ENCODE data around the gene PDE1C. TPM values are rescaled to one million over a fixed set of nuclear protein-coding genes. Genes with fewer than 3 reads are reported as not detected.
A peak's percentile ranks its signal among the peaks of the same experiment; 100 is the strongest.

Gene PDE1C
- total RNA-seq, 2 experiments from 2014 or later = not detected

DNA sequence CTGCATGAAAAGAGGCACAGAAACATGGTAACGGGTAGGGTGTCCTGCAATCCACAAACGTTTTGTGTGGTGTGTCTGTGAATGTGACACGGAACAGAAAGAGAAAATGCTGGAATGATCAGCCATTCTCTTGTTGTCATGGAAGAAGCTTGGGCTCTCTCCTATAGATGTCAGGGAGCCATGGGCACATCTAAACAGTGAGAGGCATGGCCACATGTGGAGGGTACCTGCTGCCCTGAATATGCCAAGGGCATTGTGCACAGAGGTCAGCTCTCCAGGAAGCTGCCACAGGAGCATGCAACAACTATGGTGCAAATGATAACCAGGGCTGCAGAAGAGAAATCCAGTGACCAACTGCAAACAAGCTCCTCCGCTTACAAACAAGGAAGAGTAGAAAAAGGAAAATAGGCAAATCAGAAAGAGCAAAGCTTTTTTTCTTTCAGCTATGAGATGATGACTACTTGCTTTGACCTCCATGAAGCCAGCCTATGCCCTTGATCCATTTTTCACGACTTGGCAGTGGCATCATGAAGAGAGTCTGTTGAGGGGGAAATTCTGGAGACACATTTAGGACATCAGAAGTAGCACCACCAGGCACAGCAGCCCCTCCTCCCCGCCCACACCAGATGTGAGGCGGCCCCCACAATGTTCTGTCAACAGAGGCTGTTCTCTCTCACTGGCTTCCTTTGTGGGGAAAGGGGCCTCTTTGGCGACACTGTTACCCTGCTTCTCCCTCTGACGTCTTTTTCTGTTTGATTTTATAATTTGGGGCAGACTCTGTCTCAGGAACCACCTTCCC is 4.8 kb upstream of the PDE1C start:
- Mint-ChIP-seq H3K36me3 (ENCODE audit: low read depth) (no peaks in the 10 kb centered on the region), H3K27me3 (peaks cover 10% of the 10 kb centered on the region), H3K9me3 (ENCODE audit: low read depth) (no peaks in the 10 kb centered on the region), H3K4me3 (no peak overlapping the region), H3K27ac (no peak overlapping the region), H3K4me1 (no peaks in the 10 kb centered on the region)
- POLR2A ChIA-PET = no interaction called here
- intact Hi-C loops (cut with DNase I, micrococcal nuclease) = no loop called here
- ATAC-seq = no peak
- no peak for DNase-seq
- CTCF ChIA-PET = no interaction called here

DNA sequence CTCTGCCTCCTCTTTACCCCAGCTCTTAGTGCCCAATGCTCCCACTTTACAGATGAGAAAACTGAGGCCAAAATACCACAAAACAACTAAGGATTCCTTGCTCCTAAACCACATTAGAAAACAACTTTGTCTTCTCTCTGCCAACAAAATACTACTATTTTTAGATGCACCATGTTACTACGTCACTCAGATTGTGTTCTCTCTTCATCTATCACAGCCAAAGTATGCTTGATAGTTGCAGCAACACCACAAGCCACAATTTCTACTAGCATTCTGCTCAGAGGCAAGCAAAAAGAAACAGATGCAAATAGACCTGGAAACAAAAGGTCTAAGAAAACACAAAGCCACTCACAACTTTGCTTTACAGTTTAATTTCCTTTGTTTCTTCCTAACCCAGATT is 3.3 kb upstream of the PDE1C start:
- H3K27me3 Mint-ChIP-seq = peaks cover 18% of the 10 kb centered on the region

DNA sequence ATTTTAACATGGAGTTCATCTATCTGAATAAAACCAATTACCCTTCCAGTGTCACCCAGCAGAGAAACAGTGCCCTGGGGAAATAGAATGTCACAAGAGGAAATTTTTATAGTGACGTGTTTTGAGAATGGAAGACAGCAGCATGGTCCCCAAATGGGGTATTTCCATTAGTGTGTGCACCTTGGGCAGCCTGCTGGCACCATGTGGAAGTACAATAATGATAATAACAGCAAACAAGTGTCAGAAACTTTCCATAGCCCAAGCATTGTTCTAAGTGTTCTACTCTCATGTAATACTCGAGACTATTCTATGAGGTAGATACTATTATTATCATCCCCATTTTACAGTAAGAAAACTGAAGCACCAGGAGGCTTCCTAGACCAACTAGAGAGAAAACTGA is 2.2 kb upstream of the PDE1C start:
- no peaks in the 10 kb centered on the region for H3K36me3 Mint-ChIP-seq (ENCODE audit: low read depth)
- H3K4me3 Mint-ChIP-seq = no peak overlapping the region
- no peaks in the 10 kb centered on the region for H3K9me3 Mint-ChIP-seq (ENCODE audit: low read depth)
- CTCF ChIA-PET = no interaction called here
- intact Hi-C loops (cut with DNase I, micrococcal nuclease) = no loop called here
- no peak overlapping the region for H3K27ac Mint-ChIP-seq
- POLR2A ChIA-PET = no interaction called here
- H3K4me1 Mint-ChIP-seq = no peaks in the 10 kb centered on the region
- peaks cover 19% of the 10 kb centered on the region for H3K27me3 Mint-ChIP-seq
- ATAC-seq (no peak), DNase-seq (no peak)

More for the DNA sequence above, 3.3 kb upstream of the PDE1C start:
- Mint-ChIP-seq H3K36me3 (ENCODE audit: low read depth) (no peaks in the 10 kb centered on the region), H3K4me3 (no peak overlapping the region), H3K4me1 (no peaks in the 10 kb centered on the region), H3K9me3 (ENCODE audit: low read depth) (no peaks in the 10 kb centered on the region), H3K27ac (no peak overlapping the region)
- ChIA-PET CTCF (no interaction called here), POLR2A (no interaction called here)
- intact Hi-C loops (cut with DNase I, micrococcal nuclease) = no loop called here
- ATAC-seq (no peak), DNase-seq (no peak)

DNA sequence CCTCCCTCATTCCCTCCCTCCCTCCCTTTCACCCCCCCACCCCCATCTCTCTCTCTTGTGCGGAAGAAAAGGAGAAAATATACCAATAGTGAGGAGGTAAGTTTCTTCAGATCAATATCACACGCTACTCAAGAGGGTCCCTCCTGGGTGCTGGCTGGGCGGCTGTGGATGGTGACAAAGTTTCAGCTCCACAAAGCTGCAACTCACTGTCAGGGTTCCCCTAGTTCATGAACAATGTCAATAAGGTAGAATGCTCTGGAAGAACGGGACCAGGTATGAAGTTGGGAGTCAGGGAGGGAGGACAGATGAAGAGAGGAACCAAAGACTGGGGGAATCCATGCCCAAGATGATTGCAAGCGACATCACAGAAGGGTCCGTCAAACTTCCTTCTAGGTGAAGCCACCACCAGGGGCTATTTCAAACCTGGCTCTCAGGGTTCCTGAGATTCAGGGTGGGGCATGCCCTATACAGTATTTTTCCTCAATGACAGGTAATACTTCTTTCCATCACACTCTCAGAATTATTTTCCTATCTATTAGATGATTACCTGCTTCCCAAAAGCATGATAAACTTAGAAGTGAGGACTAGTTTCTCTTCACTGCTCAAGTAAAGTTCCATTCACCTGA is 1.4 kb upstream of the PDE1C start:
- intact Hi-C loops (cut with DNase I, micrococcal nuclease) = no loop called here
- ATAC-seq (no peak), DNase-seq (no peak)
- ChIA-PET CTCF (interaction anchor here (0.6 to 0.7 kb wide), 2 partner anchors 26 to 323 kb away, joined by 3 to 4 read pairs; no protein-coding TSS in a partner anchor), POLR2A (no interaction called here)
- Mint-ChIP-seq H3K4me1 (no peaks in the 10 kb centered on the region), H3K4me3 (no peak overlapping the region), H3K36me3 (ENCODE audit: low read depth) (no peaks in the 10 kb centered on the region), H3K27me3 (peaks cover 19% of the 10 kb centered on the region), H3K27ac (no peak overlapping the region), H3K9me3 (ENCODE audit: low read depth) (no peaks in the 10 kb centered on the region)

DNA sequence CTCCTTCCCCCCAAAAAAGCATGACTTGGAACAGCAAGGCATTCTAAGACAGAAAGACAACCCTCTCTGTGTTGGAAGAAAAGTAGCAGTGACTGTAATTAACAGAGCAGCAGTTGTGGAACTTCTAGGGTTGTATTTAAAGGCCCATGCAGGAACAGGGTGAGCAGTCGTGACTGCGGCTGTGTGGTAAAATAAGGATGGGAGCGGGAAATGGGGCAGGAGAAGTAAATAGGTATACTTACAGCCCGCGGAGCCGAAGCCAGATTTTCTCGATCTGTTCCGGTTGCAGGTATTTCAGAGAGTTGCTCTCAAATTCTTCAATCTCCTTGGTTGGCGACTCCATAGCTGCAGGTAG is 179 bp downstream of the PDE1C start:
- H3K4me1 Mint-ChIP-seq = no peaks in the 10 kb centered on the region
- no peak for DNase-seq
- H3K27me3 Mint-ChIP-seq = peaks cover 19% of the 10 kb centered on the region
- H3K4me3 Mint-ChIP-seq = no peak overlapping the region
- POLR2A ChIA-PET = no interaction called here
- H3K9me3 Mint-ChIP-seq (ENCODE audit: low read depth) = no peaks in the 10 kb centered on the region
- no peak overlapping the region for H3K27ac Mint-ChIP-seq
- ATAC-seq = no peak
- H3K36me3 Mint-ChIP-seq (ENCODE audit: low read depth) = no peaks in the 10 kb centered on the region
- intact Hi-C loops (cut with DNase I, micrococcal nuclease) = no loop called here
- CTCF ChIA-PET = no interaction called here

DNA sequence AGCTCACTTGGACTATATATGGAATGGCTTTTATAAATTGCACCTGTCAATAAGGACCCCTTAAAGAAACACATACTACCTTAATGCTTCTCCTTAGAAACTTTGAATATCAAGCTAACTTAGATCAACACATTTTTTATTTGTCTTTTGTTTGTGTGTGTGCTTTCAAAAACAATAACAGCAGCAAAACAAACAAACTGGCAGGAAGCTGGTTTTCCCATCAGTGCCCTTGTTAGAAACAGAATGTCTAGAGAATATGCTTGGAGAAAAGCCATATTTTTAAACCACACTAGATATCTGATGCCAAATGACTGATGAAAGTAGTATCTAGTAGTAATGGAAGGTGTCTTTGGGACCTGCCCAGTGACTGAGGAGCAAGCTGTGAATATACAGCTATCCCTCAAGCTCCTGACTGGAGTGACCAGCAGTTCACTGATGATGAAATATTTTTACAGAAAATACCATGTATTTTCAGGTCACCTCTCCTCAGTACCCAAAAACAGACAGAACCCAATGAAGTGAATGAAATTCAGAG is 1.0 kb downstream of the PDE1C start:
- H3K27ac Mint-ChIP-seq = no peak overlapping the region
- intact Hi-C loops (cut with DNase I, micrococcal nuclease) = no loop called here
- no peaks in the 10 kb centered on the region for H3K4me1 Mint-ChIP-seq
- CTCF ChIA-PET = interaction anchor here (0.5 to 0.6 kb wide), 2 partner anchors 84 to 1582 kb away, joined by 3 read pairs; no protein-coding TSS in a partner anchor
- ATAC-seq (no peak), DNase-seq (no peak)
- H3K36me3 Mint-ChIP-seq (ENCODE audit: low read depth) = no peaks in the 10 kb centered on the region
- no peaks in the 10 kb centered on the region for H3K9me3 Mint-ChIP-seq (ENCODE audit: low read depth)
- peaks cover 19% of the 10 kb centered on the region for H3K27me3 Mint-ChIP-seq
- H3K4me3 Mint-ChIP-seq = no peak overlapping the region
- POLR2A ChIA-PET = no interaction called here

DNA sequence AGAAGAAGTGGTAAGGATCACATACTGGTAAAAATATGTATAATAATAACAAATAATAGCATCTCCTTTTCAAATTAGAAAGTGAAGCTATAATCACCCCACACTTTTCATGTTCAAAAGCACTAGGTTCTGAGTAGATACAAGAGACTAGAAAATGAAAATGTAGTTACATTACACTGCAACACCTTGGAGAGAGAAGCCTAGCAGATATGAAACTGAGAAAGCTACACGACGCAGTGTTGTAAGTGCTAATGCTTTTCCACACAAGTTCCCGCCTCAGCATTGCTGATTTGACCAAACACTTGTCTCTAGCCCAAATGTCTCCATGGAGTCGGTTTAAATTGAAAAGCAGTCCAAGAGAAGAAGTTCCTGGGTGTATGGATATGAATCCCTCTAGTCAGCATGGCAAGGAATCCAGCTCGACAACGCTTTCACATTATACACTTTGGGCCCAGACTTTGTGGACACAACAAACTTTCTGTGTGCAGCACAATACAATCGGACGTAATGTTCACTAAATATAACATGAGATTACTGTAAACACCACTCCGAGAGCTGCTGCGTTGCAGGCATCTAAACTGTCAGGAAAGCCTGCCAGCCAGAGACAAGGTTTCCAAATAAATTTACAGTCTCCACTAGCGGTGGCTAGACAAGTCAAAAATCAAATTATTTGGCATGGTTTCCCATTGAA is 1.7 kb downstream of the PDE1C start:
- no peaks in the 10 kb centered on the region for H3K36me3 Mint-ChIP-seq (ENCODE audit: low read depth)
- no peaks in the 10 kb centered on the region for H3K9me3 Mint-ChIP-seq (ENCODE audit: low read depth)
- DNase-seq = no peak
- no peak overlapping the region for H3K4me3 Mint-ChIP-seq
- H3K27ac Mint-ChIP-seq = no peak overlapping the region
- intact Hi-C loops (cut with DNase I, micrococcal nuclease) = no loop called here
- H3K4me1 Mint-ChIP-seq = no peaks in the 10 kb centered on the region
- peaks cover 19% of the 10 kb centered on the region for H3K27me3 Mint-ChIP-seq
- ChIA-PET CTCF (interaction anchor here (0.5 kb wide), 1 partner anchor 1583 kb away, joined by 3 read pairs; no protein-coding TSS in a partner anchor), POLR2A (interaction anchor here (0.6 kb wide), 1 partner anchor 650 kb away, joined by 3 read pairs; no protein-coding TSS in a partner anchor)
- no peak for ATAC-seq

DNA sequence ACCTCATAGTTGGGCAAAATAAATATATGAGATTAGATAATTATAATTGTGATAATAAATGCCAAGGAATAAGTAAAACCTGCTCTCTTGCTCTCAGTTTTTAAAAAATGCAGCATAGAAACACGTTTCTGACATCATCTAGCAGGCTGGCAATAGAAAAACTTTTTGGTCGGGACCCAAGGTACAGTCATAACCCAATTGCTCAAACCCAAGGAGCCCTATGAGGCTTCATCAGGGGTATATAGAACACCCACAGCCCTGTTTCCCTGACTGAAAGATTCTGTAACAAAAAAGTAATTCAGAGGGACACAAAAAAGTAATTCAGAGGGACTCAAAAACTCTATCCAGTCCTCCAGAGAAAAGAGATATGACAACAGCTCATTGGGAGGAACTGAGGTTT is 3.8 kb downstream of the PDE1C start:
- H3K27ac Mint-ChIP-seq = no peak overlapping the region
- DNase-seq (no peak), ATAC-seq (no peak)
- no peak overlapping the region for H3K4me3 Mint-ChIP-seq
- H3K27me3 Mint-ChIP-seq = peaks cover 17% of the 10 kb centered on the region
- H3K9me3 Mint-ChIP-seq (ENCODE audit: low read depth) = no peaks in the 10 kb centered on the region
- ChIA-PET CTCF (no interaction called here), POLR2A (no interaction called here)
- intact Hi-C loops (cut with DNase I, micrococcal nuclease) = no loop called here
- no peaks in the 10 kb centered on the region for H3K4me1 Mint-ChIP-seq
- H3K36me3 Mint-ChIP-seq (ENCODE audit: low read depth) = no peaks in the 10 kb centered on the region

DNA sequence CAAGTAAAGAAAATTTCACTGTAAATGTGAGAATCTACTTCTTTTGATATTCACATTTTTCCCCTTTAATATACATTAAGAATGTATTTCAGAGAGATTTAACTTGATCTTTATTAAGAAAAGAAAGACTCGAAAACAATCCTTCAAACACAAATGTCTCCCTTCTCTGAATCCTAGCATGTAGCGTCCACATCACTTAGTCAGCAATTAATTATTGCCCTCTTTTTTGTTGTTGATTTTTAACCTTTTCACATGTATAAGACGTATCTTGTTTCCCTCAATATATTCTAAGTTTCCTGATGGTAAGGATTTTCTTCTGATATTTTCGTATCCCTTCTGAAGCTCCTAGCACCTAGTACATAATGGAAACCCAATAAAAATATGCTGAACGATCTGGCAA is 6.6 kb downstream of the PDE1C start:
- no peak for ATAC-seq
- intact Hi-C loops (cut with DNase I, micrococcal nuclease) = no loop called here
- Mint-ChIP-seq H3K4me3 (no peak overlapping the region), H3K36me3 (ENCODE audit: low read depth) (no peaks in the 10 kb centered on the region), H3K9me3 (ENCODE audit: low read depth) (no peaks in the 10 kb centered on the region), H3K27me3 (peaks cover 2% of the 10 kb centered on the region), H3K4me1 (no peaks in the 10 kb centered on the region), H3K27ac (no peak overlapping the region)
- ChIA-PET CTCF (interaction anchor here (1.1 to 1.9 kb wide), 2 partner anchors 9 to 13 kb away, joined by 3 to 4 read pairs; no protein-coding TSS in a partner anchor), POLR2A (no interaction called here)
- no peak for DNase-seq

DNA sequence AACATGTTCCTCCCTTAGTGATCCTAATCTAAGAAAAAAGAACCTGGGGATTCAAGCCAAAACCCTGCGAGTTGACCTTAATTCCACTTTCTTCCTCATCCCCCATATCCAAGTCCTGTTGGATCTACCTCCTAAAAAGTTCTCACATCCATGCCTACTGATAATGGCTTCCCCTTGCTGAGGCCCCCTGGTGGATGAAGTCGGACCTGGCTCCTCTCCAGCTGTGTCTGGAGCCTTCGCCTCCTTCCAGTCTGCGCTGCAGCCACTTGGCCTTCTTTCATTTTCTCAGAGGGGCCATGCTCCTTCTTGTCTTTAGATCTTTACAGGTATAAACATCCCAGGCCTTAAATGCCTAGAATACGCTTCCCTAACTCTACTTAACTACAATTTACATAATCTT is 8.1 kb downstream of the PDE1C start:
- H3K4me3 Mint-ChIP-seq = no peak overlapping the region
- no peaks in the 10 kb centered on the region for H3K9me3 Mint-ChIP-seq (ENCODE audit: low read depth)
- H3K27me3 Mint-ChIP-seq = no peaks in the 10 kb centered on the region
- H3K4me1 Mint-ChIP-seq = no peaks in the 10 kb centered on the region
- no peak overlapping the region for H3K27ac Mint-ChIP-seq
- ChIA-PET CTCF (interaction anchor here (0.7 to 1.9 kb wide), 2 partner anchors 8 to 120 kb away, joined by 3 to 4 read pairs; no protein-coding TSS in a partner anchor), POLR2A (no interaction called here)
- no peak for ATAC-seq
- intact Hi-C loops (cut with DNase I, micrococcal nuclease) = loop anchor here in 1 of 2 experiments (1.0 kb wide), 1 partner anchor 318 kb away; no protein-coding TSS in a partner anchor
- H3K36me3 Mint-ChIP-seq (ENCODE audit: low read depth) = no peaks in the 10 kb centered on the region
- DNase-seq = peak; percentile 55

DNA sequence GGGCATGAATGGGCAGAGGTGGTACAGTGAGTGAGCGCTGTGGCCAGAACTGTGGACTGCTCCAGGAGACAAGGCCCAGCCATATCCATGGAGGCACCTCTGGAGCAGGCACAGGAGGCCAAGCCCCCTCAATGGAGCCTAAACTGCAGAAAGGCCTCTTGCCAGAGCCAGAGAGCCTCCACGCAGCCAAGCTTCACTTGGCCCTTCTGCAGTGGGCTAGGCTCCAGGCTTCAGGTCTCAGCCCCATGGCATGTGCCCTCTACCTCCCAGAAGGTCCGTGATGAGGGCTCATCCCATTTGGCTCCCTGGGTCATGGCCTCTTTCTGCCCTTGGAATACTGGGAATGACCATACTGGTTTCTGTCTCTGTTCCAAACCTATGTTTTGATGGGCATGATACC is 8.9 kb downstream of the PDE1C start:
- H3K27ac Mint-ChIP-seq = no peak overlapping the region
- H3K9me3 Mint-ChIP-seq (ENCODE audit: low read depth) = no peaks in the 10 kb centered on the region
- ChIA-PET CTCF (interaction anchor here (1.0 kb wide), 1 partner anchor 27 kb away, joined by 3 read pairs; no protein-coding TSS in a partner anchor), POLR2A (no interaction called here)
- no peaks in the 10 kb centered on the region for H3K4me1 Mint-ChIP-seq
- H3K27me3 Mint-ChIP-seq = no peaks in the 10 kb centered on the region
- no peaks in the 10 kb centered on the region for H3K36me3 Mint-ChIP-seq (ENCODE audit: low read depth)
- ATAC-seq (no peak), DNase-seq (no peak)
- no peak overlapping the region for H3K4me3 Mint-ChIP-seq
- intact Hi-C loops (cut with DNase I, micrococcal nuclease) = no loop called here

Data from activated CD4-positive, alpha-beta T cell treated with anti-CD3 and anti-CD28 coated beads for 36 hours (primary cell).